Tibial nerve (tissue), 4 donors: ENCODE measurements around the gene ROBO1. TPM values are rescaled to one million over a fixed set of nuclear protein-coding genes. Genes with fewer than 3 reads are reported as not detected.

ENCODE experiments used
- DNase-seq, 2 donors: peaks; one replicate each; pipeline ENCODE4 v3.0.0-alpha.2; 2019; ENCODE audit warnings: low spot score in 2 of 2
- H3K27ac ChIP-seq, 4 donors: fragments of 200-600 bp; sonication (generic) in 3 of 4; one replicate each; pipeline ENCODE4 v1.5.1; 2017 to 2019; ENCODE audit warnings: mild to moderate bottlenecking in 1 of 4
- H3K27me3 ChIP-seq, 2 donors: fragments of 200-600 bp; sonication (generic) in 1 of 2; one replicate each; pipeline versions ENCODE4 v1.5.1 to v1.6.0; 2017 to 2019
- H3K36me3 ChIP-seq, 3 donors: fragments of 200-600 bp; sonication (generic); one replicate each; pipeline ENCODE4 v1.5.1; 2018 to 2019
- H3K4me1 ChIP-seq, 4 donors: fragments of 200-600 bp; sonication (generic) in 3 of 4; one replicate each; pipeline ENCODE4 v1.5.1; 2017 to 2019
- H3K4me3 ChIP-seq, 4 donors: fragments of 200-600 bp; sonication (generic) in 3 of 4; one replicate each; pipeline ENCODE4 v1.5.1; 2017 to 2019; ENCODE audit warnings: mild to moderate bottlenecking in 1 of 4, moderate library complexity in 1 of 4
- H3K9me3 ChIP-seq, 4 donors: fragments of 200-600 bp; sonication (generic) in 3 of 4; one replicate each; pipeline ENCODE4 v1.5.1; 2017 to 2019
- EP300 ChIP-seq, 2 donors: sonication (generic); formaldehyde crosslinking; IDR thresholded peaks; one replicate each; pipeline ENCODE4 v1.6.1; 2017; ENCODE audit warnings: antibody characterized with exemption in 2 of 2, mild to moderate bottlenecking in 1 of 2
- POLR2A ChIP-seq, 2 donors: fragments of 450-650 bp; IDR thresholded peaks; one replicate each; pipeline ENCODE4 v1.6.1; 2017; ENCODE audit warnings: antibody characterized with exemption in 2 of 2, mild to moderate bottlenecking in 2 of 2, moderate library complexity in 2 of 2
- WGBS, 2 donors: methylation state at CpG; one replicate each; pipeline ENCODE4 v1.1.5; 2018; 5-methylcytosine and 5-hydroxymethylcytosine counted together
- total RNA-seq, 4 donors: library from RNA; depleted of rRNA; stranded (reverse); fragments of >200 nt; gene quantifications; one replicate each; pipeline ENCODE4 v1.1.0, GENCODE V29; 2016
- TF ChIP-seq, protein P1 (sequence below), 5 experiments: fragments of 200-600 bp in 3 of 5; fragments of 450-650 bp in 2 of 5; sonication (generic) in 3 of 5; IDR thresholded peaks; one replicate each; pipeline ENCODE4 v1.5.1; 2016 to 2019; ENCODE audit warnings: antibody characterized with exemption in 5 of 5, mild to moderate bottlenecking in 3 of 5, moderate library complexity in 2 of 5

ROBO1 gene
- total RNA-seq, 4 donors from 2014 or later: 12.6 to 27.8 (median 23.1) TPM

DNA sequence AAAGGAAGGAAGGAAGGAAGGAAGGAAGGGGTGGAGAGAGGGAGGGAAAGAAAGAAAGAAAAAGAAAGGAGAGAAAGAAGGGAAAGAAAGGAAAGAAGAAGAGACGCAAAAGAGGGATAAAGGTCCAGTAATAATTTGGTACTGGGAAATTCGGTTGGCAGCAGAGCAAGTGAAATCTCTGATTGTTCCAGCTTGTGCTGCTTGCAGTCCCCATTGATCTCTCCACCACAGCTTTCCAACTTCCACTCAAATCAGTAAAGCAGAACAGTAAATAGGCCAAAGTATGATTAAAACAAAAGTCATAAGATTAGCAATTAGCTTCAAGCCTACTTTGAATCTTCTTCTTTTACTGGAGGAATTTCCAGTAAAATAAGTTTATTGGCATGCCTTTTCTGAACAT, 357.2 kb downstream of the ROBO1 start:
- TF ChIP-seq EP300 (IDR thresholded peaks at IDR 0.05) (no peak), POLR2A (IDR thresholded peaks at IDR 0.05) (no peak)
- TF ChIP-seq, protein P1, sequence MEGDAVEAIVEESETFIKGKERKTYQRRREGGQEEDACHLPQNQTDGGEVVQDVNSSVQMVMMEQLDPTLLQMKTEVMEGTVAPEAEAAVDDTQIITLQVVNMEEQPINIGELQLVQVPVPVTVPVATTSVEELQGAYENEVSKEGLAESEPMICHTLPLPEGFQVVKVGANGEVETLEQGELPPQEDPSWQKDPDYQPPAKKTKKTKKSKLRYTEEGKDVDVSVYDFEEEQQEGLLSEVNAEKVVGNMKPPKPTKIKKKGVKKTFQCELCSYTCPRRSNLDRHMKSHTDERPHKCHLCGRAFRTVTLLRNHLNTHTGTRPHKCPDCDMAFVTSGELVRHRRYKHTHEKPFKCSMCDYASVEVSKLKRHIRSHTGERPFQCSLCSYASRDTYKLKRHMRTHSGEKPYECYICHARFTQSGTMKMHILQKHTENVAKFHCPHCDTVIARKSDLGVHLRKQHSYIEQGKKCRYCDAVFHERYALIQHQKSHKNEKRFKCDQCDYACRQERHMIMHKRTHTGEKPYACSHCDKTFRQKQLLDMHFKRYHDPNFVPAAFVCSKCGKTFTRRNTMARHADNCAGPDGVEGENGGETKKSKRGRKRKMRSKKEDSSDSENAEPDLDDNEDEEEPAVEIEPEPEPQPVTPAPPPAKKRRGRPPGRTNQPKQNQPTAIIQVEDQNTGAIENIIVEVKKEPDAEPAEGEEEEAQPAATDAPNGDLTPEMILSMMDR (IDR thresholded peaks at IDR 0.05): no peak
- no peak overlapping the region for H3K27ac ChIP-seq
- H3K4me1 ChIP-seq: no peaks in the 10 kb centered on the region
- H3K36me3 ChIP-seq: no peaks in the 10 kb centered on the region
- H3K4me3 ChIP-seq: no peak overlapping the region
- DNase-seq: no peak
- no peaks in the 10 kb centered on the region for H3K27me3 ChIP-seq
- no peaks in the 10 kb centered on the region for H3K9me3 ChIP-seq
- 63 to 70% methylated on average over 2 of the region's 2 CpGs for WGBS, 2 donors

DNA sequence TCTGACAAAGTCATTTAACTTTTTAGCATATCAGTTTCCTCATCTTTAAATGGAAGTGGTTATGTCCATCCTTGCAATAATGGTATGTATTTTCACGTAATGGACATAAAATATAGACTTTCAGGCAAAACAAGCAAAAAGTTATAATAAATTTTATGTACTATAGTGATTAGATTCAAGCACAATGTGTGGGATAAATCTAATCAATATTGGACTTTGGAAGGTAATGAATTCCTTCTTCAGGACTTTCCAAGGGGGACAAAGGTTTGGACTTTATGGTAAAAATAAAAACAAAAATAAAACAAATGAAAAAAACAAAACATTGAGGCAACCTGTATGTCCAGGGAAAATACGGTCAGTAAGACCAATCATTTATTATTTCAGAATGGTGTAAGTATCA, 357.7 kb downstream of the ROBO1 start:
- TF ChIP-seq, protein P1 (IDR thresholded peaks at IDR 0.05): no peak
- no peak for TF ChIP-seq EP300 (IDR thresholded peaks at IDR 0.05)
- TF ChIP-seq POLR2A (IDR thresholded peaks at IDR 0.05): no peak
- 87 to 88% methylated on average over 2 of the region's 2 CpGs for WGBS, 2 donors

DNA sequence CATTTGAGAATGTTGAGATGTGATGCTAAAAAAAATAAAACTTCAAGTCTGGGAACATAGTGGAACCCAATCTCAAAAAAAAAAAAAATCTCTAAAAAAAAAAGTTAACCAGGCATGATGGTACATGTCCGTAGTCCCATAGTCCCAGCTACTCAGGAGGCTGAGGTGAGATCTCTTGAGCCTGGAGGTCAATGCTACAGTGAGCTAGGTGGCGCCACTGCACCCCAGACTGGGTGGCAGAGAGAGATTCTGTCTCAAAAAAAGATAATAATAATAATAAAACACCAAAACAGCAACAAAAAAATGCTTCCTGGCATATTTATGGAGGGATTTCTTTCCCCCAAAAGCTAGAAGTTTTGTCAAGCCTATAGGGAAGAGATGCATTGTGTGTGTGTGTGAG, 361.6 kb downstream of the ROBO1 start:
- Histone ChIP-seq H3K4me1 (no peaks in the 10 kb centered on the region), H3K4me3 (no peak overlapping the region), H3K36me3 (no peaks in the 10 kb centered on the region), H3K27ac (no peak overlapping the region), H3K9me3 (no peaks in the 10 kb centered on the region), H3K27me3 (no peaks in the 10 kb centered on the region)
- 79 to 84% methylated on average over 2 of the region's 2 CpGs for WGBS, 2 donors
- no peak for DNase-seq
- TF ChIP-seq EP300 (IDR thresholded peaks at IDR 0.05) (no peak), POLR2A (IDR thresholded peaks at IDR 0.05) (no peak)
- TF ChIP-seq, protein P1 (IDR thresholded peaks at IDR 0.05): no peak

More for the DNA sequence above, 357.7 kb downstream of the ROBO1 start:
- H3K36me3 ChIP-seq: no peaks in the 10 kb centered on the region
- H3K4me3 ChIP-seq: no peak overlapping the region
- no peaks in the 10 kb centered on the region for H3K9me3 ChIP-seq
- no peak for DNase-seq
- H3K27me3 ChIP-seq: no peaks in the 10 kb centered on the region
- H3K4me1 ChIP-seq: no peaks in the 10 kb centered on the region
- no peak overlapping the region for H3K27ac ChIP-seq

DNA sequence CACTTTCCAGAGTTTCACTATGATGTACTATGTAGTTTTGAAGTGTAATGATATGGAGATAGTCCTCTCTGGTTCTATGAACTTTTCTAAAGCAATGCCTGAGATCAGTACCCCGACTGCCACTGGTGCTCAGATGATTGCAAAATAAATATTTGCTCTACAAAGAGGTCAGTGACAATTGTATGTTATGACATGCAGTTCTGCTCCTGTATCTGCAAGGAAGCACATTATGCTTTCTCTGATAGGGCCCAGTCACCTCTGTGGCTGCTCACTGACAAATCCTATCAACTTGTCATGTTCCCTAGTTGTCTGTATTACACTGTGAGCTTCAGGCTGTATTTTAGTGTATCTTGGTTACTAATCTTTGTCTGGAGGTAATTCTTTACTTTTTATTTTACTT, 362.6 kb downstream of the ROBO1 start:
- H3K4me3 ChIP-seq: no peak overlapping the region
- H3K27me3 ChIP-seq: no peaks in the 10 kb centered on the region
- H3K4me1 ChIP-seq: no peaks in the 10 kb centered on the region
- WGBS, 2 donors: 55 to 65% methylated on average over 1 of the region's 1 CpG
- no peak overlapping the region for H3K27ac ChIP-seq
- no peak for DNase-seq
- H3K9me3 ChIP-seq: no peaks in the 10 kb centered on the region
- TF ChIP-seq, protein P1 (IDR thresholded peaks at IDR 0.05): no peak
- TF ChIP-seq EP300 (IDR thresholded peaks at IDR 0.05): no peak
- no peak for TF ChIP-seq POLR2A (IDR thresholded peaks at IDR 0.05)
- no peaks in the 10 kb centered on the region for H3K36me3 ChIP-seq

DNA sequence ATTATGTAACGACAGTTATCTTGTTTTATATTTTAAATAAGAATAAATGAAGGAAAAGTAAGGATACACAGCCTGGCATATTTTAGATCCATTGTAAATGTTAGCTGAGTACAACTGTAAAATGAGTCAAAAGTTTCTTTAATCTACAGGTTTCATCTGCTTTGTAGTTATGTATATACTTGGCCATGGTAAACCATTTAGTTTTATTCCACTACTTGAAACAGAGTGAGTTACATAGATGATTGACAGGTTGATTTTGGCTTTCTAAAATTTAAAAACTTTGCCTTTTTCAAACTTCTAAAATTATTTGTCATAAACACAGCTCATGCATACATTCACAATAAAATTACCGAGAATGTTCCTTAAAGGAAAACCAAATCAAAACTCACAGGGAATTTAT, 371.2 kb downstream of the ROBO1 start:
- no peak overlapping the region for H3K27ac ChIP-seq
- no peaks in the 10 kb centered on the region for H3K27me3 ChIP-seq
- H3K9me3 ChIP-seq: no peaks in the 10 kb centered on the region
- TF ChIP-seq POLR2A (IDR thresholded peaks at IDR 0.05): no peak
- TF ChIP-seq EP300 (IDR thresholded peaks at IDR 0.05): no peak
- TF ChIP-seq, protein P1 (IDR thresholded peaks at IDR 0.05): no peak
- 93% methylated on average over 2 of the region's 2 CpGs for WGBS, 2 donors
- DNase-seq: no peak
- no peaks in the 10 kb centered on the region for H3K36me3 ChIP-seq
- H3K4me3 ChIP-seq: no peak overlapping the region
- H3K4me1 ChIP-seq: no peaks in the 10 kb centered on the region
